CD4-positive, alpha-beta T cell treated with Interleukin-17A for 4 hours (primary cell): ENCODE data around the gene CD276.

ENCODE experiments used
- DNase-seq: peaks from one replicate; pipeline ENCODE4 v3.0.0-alpha.2; 2020; ENCODE audit warnings: mixed read lengths

The CD276 gene

GRCh38 chr15:73749971-73750370 lies 65.8 kb downstream of the CD276 start:
- no peak for DNase-seq

DNA sequence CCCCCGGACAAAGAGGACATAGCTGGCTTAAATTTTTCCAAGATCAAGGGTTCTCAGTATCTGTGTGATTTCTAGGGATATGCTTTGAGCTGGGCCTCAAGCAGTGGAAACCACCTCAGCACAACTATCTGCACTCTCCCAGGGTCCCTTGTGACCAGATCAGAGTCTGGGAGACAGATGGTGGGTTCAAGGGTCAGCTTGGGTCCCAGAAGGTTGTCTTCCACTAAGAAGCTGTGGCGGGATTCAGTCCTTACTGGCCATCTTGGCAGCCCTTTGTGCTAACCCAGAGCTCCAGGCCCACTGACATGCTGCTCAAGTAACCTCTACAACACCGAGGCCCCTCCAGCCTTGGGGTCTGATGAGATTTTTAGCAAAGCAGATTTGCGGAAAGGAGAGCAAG lies 66.3 kb downstream of the CD276 start:
- DNase-seq: no peak

- no peak for DNase-seq
Observed at GRCh38 chr15:73750951-73751350, 66.8 kb downstream of the CD276 start.

DNA sequence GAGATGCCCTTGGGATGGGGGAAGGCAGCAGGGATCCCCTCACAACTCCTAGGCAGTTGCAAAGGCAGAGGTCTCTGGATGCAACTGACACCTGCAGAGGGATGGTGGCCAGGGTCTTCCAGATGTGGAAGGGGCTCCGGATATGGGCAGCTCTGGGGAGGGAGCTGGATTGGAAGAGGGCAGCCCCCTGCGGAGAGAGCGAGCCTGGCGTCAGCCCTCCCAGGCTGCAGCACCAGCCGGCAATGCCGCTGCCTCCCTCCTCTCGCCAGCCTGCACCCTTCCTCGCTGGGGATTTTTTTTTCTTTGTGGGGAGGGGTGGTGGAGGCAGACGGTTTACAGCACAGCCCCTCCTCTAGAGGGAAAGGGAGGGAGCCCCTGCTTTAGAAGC lies 67.3 kb downstream of the CD276 start:
- DNase-seq: no peak

GRCh38 chr15:73751899-73752805 lies 68.0 kb downstream of the CD276 start:
- DNase-seq: no peak

GRCh38 chr15:73752806-73753193 lies 68.6 kb downstream of the CD276 start:
- DNase-seq: no peak

- DNase-seq: no peak
Observed at GRCh38 chr15:73753250-73754130, 69.3 kb downstream of the CD276 start, which contains the start of gene INSYN1. INSYN1 (minus strand) TSS chr15:73753351; CDS start chr15:73751130, 2,221 bp downstream.

- no peak for DNase-seq
Observed at GRCh38 chr15:73754461-73754860, 70.3 kb downstream of the CD276 start.

DNA sequence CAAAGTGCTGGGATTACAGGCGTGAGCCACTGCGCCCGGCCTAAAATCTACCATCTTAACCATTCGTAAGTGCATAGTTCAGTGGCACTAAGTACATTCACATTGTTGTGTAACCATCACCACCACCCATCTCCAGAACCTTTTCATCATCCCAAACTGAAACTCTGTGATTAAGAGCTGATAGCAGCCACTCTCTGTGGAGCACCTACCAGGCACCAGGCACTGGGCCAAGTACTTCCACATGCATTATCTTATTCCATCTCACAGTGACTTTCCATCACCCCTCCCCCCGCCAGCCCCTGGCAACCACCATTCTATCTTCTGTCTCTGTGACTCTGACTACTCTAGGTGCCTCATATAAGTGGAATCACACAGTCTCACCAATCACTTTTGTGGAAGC lies 71.3 kb downstream of the CD276 start:
- DNase-seq: no peak

GRCh38 chr15:73755946-73756345 lies 71.8 kb downstream of the CD276 start:
- DNase-seq: no peak

- no peak for DNase-seq
Observed at GRCh38 chr15:73756390-73756789, 72.2 kb downstream of the CD276 start.

GRCh38 chr15:73756947-73757513 lies 72.8 kb downstream of the CD276 start:
- DNase-seq: no peak

GRCh38 chr15:73757571-73757970 lies 73.4 kb downstream of the CD276 start:
- DNase-seq: no peak

DNA sequence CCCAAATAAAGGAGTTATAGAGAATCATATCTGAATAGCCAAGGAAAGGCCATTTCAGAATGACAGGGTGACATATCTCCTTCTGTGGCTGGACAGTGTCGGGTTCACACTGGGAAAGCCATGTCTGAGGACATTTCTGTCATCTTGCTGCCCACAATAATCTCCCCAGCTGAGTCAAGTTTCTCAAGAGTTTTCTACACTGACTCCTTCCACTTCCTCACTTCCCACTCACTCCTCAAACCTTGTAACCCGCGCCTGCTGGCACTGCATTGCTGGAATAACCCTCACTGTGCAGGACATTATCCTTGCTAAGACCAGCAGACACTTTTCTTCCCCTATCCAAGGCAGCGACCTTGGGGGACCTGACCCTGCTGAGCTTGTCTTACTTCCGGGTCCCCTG lies 74.3 kb downstream of the CD276 start:
- no peak for DNase-seq

DNA sequence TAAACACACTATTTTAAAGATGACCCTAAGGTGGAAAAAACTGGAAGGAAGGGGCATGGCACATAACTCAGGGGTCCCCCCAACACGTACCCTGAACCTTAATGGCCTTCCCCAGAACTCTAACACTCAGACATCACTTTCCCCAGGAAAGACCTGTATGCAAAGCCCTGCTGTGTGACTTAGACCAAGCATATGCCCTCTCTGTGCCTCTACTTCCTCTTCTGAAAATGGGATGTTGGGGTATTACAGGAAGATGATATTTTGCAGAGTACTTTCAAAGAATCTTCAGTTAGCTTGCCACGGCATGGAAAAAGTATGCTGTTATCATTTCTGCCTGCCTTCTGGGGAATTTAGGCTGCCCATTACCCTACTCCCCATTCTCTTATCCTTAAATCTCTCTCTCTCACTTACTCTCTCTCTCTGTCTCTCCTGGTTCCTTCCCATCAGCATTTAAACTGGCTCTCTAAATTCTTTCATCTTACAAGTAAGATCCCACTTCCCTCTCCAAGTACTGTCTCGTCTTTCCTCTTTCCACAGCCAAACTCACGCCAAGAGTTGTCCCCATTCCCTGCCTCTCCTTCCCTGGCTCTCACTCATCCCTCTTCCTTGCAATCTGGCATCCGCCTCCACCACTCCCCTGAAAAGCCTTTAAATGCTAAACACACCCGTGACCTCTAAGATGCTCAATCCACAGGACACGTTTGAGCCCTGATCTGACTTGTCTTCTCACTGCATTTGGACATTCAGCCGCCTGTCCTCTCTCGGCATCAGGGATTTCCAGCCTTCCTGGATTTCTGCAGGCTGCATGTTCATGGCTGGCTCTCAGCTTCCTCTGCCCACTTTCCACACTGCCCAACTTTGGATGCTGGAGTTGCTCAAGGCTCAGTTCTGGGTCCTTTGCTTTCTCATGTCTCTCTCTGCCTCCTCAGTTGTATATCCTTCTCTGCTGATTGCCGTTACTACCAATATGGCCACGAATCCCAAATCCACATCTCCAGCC lies 76.4 kb downstream of the CD276 start:
- no peak for DNase-seq

GRCh38 chr15:73763931-73764330 lies 79.7 kb downstream of the CD276 start:
- DNase-seq: no peak
